Measurements from ENCODE around the gene DDR1. TPM values are rescaled to one million over a fixed set of nuclear protein-coding genes. Genes with fewer than 3 reads are reported as not detected.
"Not testable (repeated sequence)": the region's sequence is repeated elsewhere in the genome, so short reads cannot be mapped to it uniquely, and the experiment has no call there.

The DDR1 gene
- total RNA-seq, 1 experiment from 2014 or later, result 47.0 TPM

GRCh38 chr6:30854285-30855040, 29.9 kb upstream of the DDR1 start:
- DNase-seq (ENCODE audit: low read depth), result no peak

DNA sequence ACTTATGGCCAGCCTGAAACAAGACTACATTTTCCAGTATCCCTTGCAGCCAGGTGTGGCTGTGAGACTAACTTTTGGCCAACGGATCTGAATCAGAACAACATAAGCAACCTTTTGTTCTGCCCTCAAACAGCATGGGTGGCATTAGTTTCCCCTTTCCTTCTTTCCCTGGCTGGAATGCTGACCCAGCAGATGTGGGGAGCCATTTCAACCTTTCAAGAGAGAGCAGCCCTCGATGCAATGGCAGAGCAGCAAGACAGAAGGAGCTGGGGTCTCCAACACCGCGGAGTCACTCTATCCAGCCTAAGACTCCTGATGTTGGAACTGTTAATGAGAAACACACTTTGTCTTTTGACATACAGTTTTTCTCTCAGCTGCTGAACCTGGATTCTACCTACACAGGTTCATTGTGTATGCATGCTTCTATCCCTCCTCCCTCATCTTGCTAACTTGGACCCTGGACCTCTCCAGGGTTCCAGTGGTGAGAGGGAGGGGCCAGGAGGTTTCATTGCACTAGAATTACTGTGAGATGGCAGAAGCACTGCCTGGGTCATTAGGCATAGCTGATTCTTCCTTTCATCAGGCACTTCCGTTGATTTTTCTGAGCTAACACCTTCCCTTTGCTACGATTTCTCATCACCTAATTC, 28.8 kb upstream of the DDR1 start:
- DNase-seq (ENCODE audit: low read depth), result no peak

- DNase-seq (ENCODE audit: low read depth), result no peak
Observed at GRCh38 chr6:30857112-30857511, 27.2 kb upstream of the DDR1 start.

- no peak for DNase-seq (ENCODE audit: low read depth)
Observed at GRCh38 chr6:30857549-30857948, 26.8 kb upstream of the DDR1 start.

GRCh38 chr6:30859726-30860125, 24.6 kb upstream of the DDR1 start:
- not testable (repeated sequence) for DNase-seq (ENCODE audit: low read depth)

DNA sequence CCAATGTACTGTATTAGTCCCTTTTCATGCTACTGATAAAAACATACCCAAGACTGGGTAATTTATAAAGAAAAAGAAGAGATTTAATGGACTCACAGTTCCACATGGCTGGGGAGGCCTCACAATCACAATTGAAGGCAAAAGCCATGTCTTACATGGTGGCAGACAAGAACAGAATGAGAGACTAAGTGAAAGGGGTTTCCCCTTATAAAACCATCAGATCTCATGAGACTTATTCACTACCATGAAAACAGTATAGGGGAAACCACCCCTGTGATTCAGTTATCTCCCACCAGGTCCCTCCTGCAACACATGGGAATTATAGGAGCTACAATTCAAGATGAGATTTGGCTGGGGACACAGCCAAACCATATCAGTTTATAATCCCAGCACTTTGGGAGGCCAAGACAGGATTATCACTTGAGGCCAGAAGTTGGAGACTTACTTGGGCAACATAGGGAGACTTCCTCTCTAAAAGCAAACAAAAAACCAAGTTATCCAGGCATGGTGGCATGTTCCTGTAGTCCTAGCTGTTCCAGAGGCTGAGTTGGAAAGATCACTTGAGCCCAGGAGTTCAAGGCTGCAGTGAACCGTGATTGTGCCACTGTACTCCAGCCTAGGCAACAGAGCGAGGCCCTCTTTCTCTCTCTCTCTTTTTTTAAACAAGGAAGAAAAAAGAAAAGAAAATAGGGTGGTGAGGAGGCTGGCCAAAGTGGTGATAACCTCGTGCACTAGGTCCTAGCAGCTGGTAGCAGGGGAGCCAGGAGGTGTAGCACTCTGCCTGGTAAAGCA, 22.9 kb upstream of the DDR1 start:
- no peak for DNase-seq (ENCODE audit: low read depth)

DNA sequence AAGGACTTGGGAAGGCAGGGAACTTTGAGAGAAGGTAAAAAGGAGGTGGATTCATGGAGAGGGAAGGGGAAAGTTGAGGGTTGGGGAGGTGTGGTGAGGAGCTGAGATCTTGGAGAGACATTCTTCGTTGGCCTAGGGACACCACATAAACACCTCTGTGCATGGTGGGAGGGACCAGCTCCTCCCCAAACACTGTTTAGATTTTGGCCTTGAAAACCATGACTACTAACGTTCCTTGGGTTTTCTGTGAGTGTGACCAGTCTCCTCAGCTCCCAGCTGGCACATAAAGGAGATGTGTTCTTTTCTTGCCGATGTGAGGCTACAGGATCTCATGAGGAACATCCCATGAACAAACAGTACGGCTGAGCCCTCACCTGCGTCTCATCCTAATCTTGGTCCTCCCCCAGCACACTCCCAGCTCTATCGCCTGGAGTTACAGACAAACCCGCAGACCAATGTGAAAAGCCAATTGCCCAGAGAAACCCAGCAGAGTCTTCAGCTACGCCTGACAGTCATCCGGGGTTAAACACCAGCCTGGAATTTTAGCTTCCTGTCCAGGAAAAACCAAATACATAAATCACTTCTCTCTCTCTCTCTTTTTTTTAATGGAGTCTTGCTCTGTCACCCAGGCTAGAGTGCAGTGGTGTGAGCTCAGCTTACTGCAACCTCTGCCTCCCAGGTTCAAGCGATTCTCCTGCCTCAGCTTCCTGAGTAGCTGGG, 22.0 kb upstream of the DDR1 start:
- no peak for DNase-seq (ENCODE audit: low read depth)

DNA sequence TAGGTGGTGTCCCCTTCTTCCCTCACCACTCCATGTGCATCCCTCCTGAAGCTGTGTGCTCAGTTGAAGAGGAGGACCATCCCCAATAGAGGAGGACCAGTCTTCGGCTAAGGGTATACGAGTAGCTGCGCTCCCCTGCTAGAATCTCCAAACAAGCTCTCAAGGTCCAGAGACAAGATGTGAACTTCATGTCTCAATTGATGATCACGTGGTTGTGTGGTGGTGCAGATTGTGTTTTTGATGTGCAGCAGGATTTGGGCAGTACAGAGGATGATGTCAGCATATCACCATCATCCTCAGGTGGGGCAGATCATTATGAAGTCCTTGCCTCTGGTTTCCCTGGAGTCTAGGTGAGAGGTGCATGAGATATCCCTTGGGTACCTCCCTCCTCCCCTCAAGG, 20.0 kb upstream of the DDR1 start:
- no peak for DNase-seq (ENCODE audit: low read depth)

DNA sequence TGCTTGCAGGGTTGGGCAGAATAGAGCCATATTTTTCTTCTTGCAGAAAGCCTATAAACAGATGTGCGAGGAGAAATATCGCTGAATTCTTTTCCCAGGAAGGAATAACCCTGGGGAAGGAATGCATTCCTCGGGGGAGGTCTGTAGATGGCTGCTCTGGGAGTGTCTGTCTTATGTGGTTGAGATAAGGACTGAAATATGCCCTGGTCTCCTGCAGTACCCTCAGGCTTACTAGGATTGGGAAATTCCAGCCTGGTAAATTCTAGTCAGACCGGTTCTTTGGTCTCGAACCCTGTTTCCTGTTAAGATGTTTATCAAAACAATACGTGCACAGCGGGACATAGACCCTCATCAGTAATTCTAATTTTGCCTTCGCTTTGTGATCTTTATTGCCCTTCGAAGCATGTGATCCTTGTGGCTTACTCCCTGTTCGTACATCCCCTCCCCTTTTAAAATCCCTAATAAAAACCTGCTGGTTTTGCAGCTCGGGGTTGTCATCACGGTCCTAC, 15.0 kb upstream of the DDR1 start:
- not testable (repeated sequence) for DNase-seq (ENCODE audit: low read depth)

DNA sequence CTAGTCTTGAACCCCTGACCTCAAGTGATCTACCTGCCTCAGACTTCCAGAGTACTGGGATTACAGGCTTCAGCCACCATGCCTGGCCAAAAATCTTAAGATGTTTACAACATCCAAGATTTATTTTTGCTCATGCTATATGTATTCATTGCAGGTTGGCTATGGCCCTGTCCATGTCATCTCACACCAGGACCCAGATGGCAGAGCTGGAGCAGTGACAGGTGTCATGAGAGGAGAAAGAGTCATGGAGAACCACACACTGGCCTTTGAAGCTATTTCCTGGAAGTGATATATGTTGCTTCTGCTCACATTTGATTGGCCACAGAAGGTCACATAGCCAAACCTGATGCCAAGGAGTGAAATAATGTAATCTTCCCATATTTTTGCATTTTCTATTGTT, 13.8 kb upstream of the DDR1 start:
- DNase-seq (ENCODE audit: low read depth), result no peak

GRCh38 chr6:30871592-30872183, 12.6 kb upstream of the DDR1 start:
- no peak for DNase-seq (ENCODE audit: low read depth)

DNA sequence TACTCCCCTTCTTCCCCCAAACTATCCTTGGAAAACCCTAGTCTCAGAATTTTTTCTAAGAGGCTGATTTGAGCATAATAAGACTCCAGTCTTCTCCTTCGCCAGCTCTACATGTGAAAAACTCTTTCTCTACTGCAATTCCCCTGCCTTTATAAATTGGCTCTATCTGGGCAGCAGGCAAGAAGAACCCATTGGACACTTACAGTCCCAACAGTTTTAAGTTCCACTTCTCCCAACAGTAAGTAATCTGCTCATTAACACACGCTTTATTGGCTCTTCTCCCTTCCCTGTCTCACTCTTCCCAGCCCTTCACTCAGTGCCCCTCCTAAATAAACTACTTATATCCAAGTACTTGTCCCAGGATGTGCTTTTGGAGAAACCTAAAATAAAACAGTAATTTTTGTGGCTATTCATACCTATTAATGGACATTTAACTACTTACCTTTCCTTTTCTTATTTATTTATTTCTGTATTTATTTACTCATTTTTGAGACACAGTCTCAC, 11.1 kb upstream of the DDR1 start:
- no peak for DNase-seq (ENCODE audit: low read depth)

- DNase-seq (ENCODE audit: low read depth), result not testable (repeated sequence)
Observed at GRCh38 chr6:30873795-30874194, 10.5 kb upstream of the DDR1 start.

- DNase-seq (ENCODE audit: low read depth), result no peak
Observed at GRCh38 chr6:30875244-30876038, 8.9 kb upstream of the DDR1 start.

DNA sequence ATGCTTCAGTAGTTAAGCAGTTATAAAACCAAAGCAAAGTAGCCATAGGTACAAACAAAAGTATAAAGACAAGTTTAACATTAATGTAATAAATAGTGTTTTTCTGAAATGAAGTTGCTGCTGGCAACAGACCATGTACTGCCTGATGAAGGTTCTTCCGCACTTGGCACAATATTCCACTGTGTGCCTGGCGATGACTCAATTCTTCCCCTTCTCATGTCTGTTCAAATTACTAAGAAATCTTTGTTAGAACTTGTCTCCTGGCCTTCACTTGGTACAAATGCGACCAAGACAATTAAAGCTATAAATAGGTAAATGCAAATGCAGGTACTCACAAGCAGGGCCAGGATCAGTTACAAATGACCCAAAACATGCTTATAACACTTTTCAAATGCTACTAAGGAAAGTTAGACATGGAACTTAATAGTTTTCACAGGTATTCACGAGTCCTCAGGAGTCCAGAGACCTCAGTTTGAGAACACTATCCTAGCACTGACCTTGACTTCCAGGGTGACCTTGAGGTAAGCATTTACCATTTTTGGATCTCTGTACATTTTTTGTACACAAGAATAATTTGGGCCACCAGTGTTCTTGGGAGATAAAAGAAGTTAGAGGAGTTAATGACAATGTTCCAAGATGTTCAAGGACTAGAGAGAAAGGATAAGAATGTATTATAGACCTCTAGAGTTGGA, 8.1 kb upstream of the DDR1 start:
- peak; percentile 75 for DNase-seq (ENCODE audit: low read depth)

DNA sequence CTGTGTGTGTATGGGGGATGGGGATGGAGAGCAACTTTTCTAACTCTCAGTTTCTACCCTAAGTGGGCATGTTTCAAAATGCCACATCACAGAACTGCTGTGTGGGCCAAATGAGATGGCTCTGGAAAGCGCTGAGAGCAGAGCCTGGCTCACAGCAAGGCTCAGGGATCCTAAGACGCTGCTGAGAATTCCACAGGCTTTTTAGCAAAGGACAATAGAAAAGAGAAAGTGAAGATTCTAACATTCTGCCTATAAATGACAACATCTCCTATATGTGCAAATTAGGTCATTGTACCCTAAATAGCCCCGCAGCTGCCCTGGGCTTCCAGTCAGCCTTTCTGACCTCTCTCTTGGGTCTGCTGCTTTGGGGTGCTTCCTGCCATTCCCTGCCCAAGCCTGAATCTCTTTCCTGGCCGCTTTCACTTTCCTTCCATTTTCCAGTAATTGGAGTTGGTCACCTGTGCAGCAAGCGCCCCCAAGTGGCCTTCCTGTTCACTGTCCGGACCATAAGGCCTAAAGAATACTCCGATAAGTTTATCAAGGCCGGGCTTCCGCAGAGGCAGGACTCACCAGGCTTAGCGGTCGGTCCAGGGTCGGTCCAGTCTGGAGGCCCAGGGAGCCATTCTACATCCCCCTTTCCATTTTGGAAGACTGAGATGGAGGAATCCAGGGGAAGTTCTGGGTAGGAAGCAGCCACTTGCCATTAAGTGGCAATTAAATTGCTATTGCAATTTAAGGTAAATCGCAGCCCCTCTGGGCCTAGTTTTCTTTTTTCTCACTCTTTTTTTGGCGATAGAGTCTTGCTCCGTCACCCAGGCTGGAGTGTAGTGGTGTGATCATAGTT, 6.7 kb upstream of the DDR1 start:
- peak; percentile 89 for DNase-seq (ENCODE audit: low read depth)

- no peak for DNase-seq (ENCODE audit: low read depth)
Observed at GRCh38 chr6:30879684-30880427, 4.5 kb upstream of the DDR1 start.

GRCh38 chr6:30880698-30881252, 3.5 kb upstream of the DDR1 start:
- no peak for DNase-seq (ENCODE audit: low read depth)
